Measurements from ENCODE around the gene EIF3B.
"Not testable (repeated sequence)": the region's sequence is repeated elsewhere in the genome, so short reads cannot be mapped to it uniquely, and the experiment has no call there.

EIF3B gene

GRCh38 chr7:2350055-2350454 lies 4.6 kb upstream of the EIF3B start:
- no peak for DNase-seq

- DNase-seq = no peak
These were observed 3.8 kb upstream of the EIF3B start for GRCh38 chr7:2350861-2351260.

- no peak for DNase-seq
These were observed 1.3 kb upstream of the EIF3B start for GRCh38 chr7:2353113-2353935.

- DNase-seq = peak; percentile 93
These were observed 766 bp upstream of the EIF3B start for GRCh38 chr7:2353936-2354185.

GRCh38 chr7:2354939-2355704 lies 495 bp downstream of the EIF3B start:
- no peak for DNase-seq

- no peak for DNase-seq
These were observed 1.0 kb downstream of the EIF3B start for GRCh38 chr7:2355705-2356008.

DNA sequence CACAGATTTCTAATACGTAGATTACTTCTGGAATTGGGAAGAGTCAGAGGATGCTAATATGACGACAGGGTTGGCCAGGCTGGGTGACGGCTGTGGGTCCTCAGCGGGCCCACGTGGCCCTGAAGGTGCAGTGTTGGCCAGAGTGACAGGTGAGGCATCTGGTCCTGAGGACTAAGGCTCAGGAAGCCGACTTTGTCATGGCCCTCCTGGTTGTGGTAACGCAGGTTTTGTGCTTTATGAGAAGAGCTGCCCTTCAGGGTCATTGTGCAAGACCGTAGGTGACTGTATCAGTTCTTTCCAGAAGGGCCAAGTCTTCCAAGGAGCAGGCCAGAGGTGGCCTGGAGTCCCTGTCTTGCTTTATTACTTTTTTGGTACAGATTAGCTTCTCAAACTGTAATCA lies 2.5 kb downstream of the EIF3B start:
- DNase-seq = no peak

- no peak for DNase-seq
These were observed 2.9 kb downstream of the EIF3B start for GRCh38 chr7:2357571-2357970.

- no peak for DNase-seq
These were observed 4.4 kb downstream of the EIF3B start for GRCh38 chr7:2358968-2359527.

DNA sequence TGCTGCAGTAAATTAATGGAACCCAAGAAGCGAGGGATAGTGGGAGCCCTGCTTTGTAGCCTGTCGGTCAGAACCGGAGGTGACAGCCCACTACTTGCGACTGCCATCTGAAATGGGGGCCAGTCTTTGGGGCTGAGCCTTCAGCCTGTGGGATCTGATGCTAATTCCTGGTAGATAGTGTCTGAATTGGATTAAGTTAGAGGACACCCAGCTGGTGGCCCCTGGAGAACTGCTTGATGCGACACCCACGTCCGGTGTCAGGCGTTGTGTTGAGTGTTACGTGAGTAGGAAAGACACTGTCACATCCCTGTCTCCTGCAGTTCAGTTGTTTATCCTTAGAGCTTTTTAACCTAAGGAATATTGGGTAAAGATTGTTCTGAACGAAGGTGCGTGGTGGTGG lies 5.0 kb downstream of the EIF3B start:
- DNase-seq = no peak

- DNase-seq = no peak
These were observed 6.2 kb downstream of the EIF3B start for GRCh38 chr7:2360796-2361195.

DNA sequence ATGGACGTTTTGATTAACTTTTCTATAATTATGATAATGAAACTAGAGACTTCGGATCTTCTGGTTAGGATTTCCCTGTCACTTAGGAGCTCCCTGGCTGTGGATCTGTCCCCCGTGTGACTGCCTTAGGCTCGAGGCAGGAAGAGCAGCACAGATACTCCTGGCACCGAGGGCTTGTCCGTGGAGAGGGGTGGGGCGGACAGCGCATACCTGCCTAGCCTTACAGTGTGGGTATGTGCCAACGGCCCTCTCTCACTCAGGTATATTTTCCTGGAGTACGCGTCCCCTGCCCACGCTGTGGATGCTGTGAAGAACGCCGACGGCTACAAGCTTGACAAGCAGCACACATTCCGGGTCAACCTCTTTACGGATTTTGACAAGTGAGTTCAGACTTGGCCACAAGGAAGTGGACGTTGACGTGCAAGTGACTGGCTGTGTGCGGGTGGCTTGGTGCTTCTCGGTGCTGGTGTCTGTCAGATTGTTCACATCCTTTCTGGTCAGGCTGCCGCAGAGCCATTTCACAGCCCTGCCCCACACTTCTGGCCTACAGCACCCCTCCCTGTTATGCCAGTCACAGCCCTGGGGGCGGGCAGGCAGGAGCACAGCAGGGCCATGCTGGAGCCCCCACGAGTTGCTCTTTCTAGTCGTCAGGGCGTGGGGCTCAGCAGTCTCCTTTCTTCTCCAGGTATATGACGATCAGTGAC lies 7.9 kb downstream of the EIF3B start:
- DNase-seq = no peak

DNA sequence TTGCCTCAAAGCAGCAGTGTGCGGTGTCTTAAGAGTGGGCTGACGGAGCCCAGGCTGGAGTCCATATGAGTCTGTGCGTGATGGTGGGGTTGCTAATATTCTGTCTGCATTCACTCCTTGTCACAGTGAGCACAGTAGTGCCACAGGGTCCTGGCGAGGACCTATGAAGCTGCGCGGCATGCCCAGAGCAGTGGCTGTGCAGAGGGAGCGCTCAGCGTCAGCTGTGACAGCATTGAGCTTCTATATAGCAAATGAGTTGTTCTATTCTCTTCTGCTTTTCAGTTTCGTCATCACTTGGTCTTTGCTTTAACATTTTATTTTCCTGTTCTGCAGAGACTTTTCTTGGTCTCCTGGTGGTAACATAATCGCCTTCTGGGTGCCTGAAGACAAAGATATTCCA lies 14.5 kb downstream of the EIF3B start:
- DNase-seq = no peak

DNA sequence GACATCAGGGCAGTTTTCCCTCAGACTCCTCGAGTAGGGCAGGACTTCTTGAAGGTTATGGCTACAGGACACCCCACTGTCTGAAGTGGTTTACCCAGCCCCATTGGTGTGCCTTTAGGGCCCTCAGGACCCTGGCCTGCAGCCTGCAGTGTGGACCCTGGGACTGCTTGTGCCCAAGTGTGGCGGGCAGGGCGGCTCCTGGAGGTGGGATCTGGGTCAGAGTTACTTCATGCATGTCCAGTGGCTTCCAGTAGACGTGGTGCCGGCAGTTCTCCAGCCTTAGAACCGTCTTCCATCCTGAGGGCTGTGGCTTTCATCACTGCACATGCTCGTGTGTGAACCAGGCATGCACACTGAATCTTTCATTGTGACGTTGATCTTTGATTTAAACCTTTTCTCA lies 16.7 kb downstream of the EIF3B start:
- DNase-seq = no peak

GRCh38 chr7:2372724-2373123 lies 18.1 kb downstream of the EIF3B start:
- no peak for DNase-seq

- DNase-seq = no peak
These were observed 18.5 kb downstream of the EIF3B start for GRCh38 chr7:2373124-2373556.

DNA sequence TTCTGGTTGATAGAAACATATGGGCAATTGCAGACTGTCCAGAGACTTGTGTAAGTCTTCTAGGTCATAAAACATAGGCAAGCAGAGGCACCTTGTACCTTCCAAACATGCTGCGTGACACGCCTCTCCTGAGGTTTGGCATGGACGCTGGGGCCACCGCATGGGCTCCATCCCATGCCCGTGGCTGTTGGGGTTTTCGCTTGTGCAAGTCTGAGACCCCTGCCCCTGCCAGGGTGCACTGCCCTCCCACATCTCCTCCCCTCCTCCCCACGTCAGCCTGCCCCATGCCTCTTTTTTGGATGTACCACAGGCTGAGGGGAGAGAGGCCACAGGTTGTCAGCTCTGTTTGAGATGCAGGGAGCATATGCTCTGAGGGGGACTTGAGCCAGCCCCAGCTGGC lies 19.0 kb downstream of the EIF3B start:
- no peak for DNase-seq

GRCh38 chr7:2374401-2374800 lies 19.8 kb downstream of the EIF3B start:
- no peak for DNase-seq

GRCh38 chr7:2374830-2375728 lies 20.5 kb downstream of the EIF3B start:
- no peak for DNase-seq

- no peak for DNase-seq
These were observed 21.9 kb downstream of the EIF3B start for GRCh38 chr7:2376351-2377154.

DNA sequence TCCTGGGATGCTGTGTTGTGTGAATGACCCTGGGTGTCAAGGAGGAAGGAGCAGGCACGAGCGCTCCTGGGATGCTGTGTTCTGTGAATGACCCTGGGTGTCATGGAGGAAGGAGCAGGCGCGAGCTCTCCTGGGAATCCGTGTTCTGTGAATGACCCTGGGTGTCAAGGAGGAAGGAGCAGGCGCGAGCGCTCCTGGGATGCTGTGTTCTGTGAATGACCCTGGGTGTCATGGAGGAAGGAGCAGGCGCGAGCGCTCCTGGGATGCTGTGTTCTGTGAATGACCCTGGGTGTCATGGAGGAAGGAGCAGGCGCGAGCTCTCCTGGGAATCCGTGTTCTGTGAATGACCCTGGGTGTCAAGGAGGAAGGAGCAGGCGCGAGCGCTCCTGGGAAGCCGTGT lies 22.9 kb downstream of the EIF3B start:
- DNase-seq = not testable (repeated sequence)

- DNase-seq = not testable (repeated sequence)
These were observed 23.5 kb downstream of the EIF3B start for GRCh38 chr7:2378125-2378524.

Data from GOT3 (cell line).